GM12891 (cell line): ENCODE data around the gene KLC4.

ENCODE experiments used
- DNase-seq: peaks from one replicate; pipeline ENCODE4 v3.0.0; 2011; ENCODE audit warnings: low spot score; ENCODE audit not compliant: insufficient read length
- FAIRE-seq: peaks from 2 replicates; lab custom pipeline; 2011; peaks lifted over from hg19 to GRCh38; lab: Jason Lieb, UNC
- PAX5 ChIP-seq: IDR thresholded peaks from 2 replicates; pipeline ENCODE4 v1.6.1; 2011; ENCODE audit warnings: low read length, moderate library complexity, mild to moderate bottlenecking; ENCODE audit not compliant: insufficient read depth, severe bottlenecking
- POLR2A ChIP-seq: IDR thresholded peaks from 2 replicates; pipeline ENCODE4 v1.6.1; 2011; ENCODE audit warnings: low read depth, low read length, control low read depth
- POLR2AphosphoS5 ChIP-seq: IDR thresholded peaks from 2 replicates; pipeline ENCODE4 v1.6.1; 2011; ENCODE audit warnings: low read depth, low read length, control low read depth
- POU2F2 ChIP-seq: IDR thresholded peaks from 2 replicates; pipeline ENCODE4 v1.6.1; 2011; ENCODE audit warnings: low read depth, mild to moderate bottlenecking, control low read depth, low read length, moderate library complexity
- SPI1 ChIP-seq: IDR thresholded peaks from 2 replicates; pipeline ENCODE4 v1.6.1; 2011; ENCODE audit warnings: low read depth, low read length, control low read depth
- TAF1 ChIP-seq: IDR thresholded peaks from 2 replicates; pipeline ENCODE4 v1.6.1; 2011; ENCODE audit warnings: low read depth, low read length, control low read depth

The KLC4 gene

GRCh38 chr6:43089874-43090558, 30.6 kb downstream of the KLC4 start:
- no peak for TF ChIP-seq TAF1
- TF ChIP-seq POLR2AphosphoS5, result no peak
- no peak for TF ChIP-seq POU2F2
- no peak for TF ChIP-seq SPI1
- TF ChIP-seq POLR2A, result no peak
- TF ChIP-seq PAX5, result no peak
- no peak for FAIRE-seq
- no peak for DNase-seq

- DNase-seq (no peak), FAIRE-seq (no peak)
- no peak for TF ChIP-seq PAX5
- no peak for TF ChIP-seq POU2F2
- no peak for TF ChIP-seq TAF1
- no peak for TF ChIP-seq POLR2AphosphoS5
- no peak for TF ChIP-seq POLR2A
These were observed 31.1 kb downstream of the KLC4 start for GRCh38 chr6:43090559-43090956.

GRCh38 chr6:43091020-43091419, 31.6 kb downstream of the KLC4 start:
- no peak for DNase-seq
- FAIRE-seq, result no peak
- no peak for TF ChIP-seq PAX5
- TF ChIP-seq SPI1, result no peak
- no peak for TF ChIP-seq POLR2AphosphoS5
- TF ChIP-seq POLR2A, result no peak
- TF ChIP-seq TAF1, result no peak
- TF ChIP-seq POU2F2, result no peak

- no peak for FAIRE-seq
- no peak for TF ChIP-seq PAX5
- TF ChIP-seq POLR2AphosphoS5, result no peak
- TF ChIP-seq SPI1, result no peak
- no peak for TF ChIP-seq TAF1
- TF ChIP-seq POU2F2, result no peak
- DNase-seq, result no peak
These were observed 32.1 kb downstream of the KLC4 start for GRCh38 chr6:43091436-43091991.

GRCh38 chr6:43092635-43093034, 33.2 kb downstream of the KLC4 start:
- DNase-seq (no peak), FAIRE-seq (no peak)
- TF ChIP-seq SPI1 (no peak), POLR2AphosphoS5 (no peak), TAF1 (no peak), POLR2A (no peak), POU2F2 (no peak), PAX5 (no peak)

- FAIRE-seq, result no peak
- DNase-seq, result no peak
These were observed 34.2 kb downstream of the KLC4 start for GRCh38 chr6:43093436-43094289.

GRCh38 chr6:43095939-43096338, 36.5 kb downstream of the KLC4 start:
- TF ChIP-seq POLR2A (no peak), POU2F2 (no peak), TAF1 (no peak), POLR2AphosphoS5 (no peak), SPI1 (no peak), PAX5 (no peak)
- FAIRE-seq (no peak), DNase-seq (no peak)

More at GRCh38 chr6:43093436-43094289, 34.2 kb downstream of the KLC4 start:
- TF ChIP-seq SPI1 (no peak), TAF1 (no peak), POLR2AphosphoS5 (no peak), POLR2A (no peak), POU2F2 (no peak), PAX5 (no peak)

GRCh38 chr6:43096451-43097097, 37.1 kb downstream of the KLC4 start:
- DNase-seq (no peak), FAIRE-seq (no peak)
- no peak for TF ChIP-seq SPI1

- TF ChIP-seq TAF1 (no peak), PAX5 (no peak), POU2F2 (no peak), SPI1 (no peak), POLR2AphosphoS5 (no peak), POLR2A (no peak)
- FAIRE-seq, result no peak
- no peak for DNase-seq
These were observed 37.7 kb downstream of the KLC4 start for GRCh38 chr6:43097098-43097489.
